Measurements from ENCODE around the gene DISP3.

DNA sequence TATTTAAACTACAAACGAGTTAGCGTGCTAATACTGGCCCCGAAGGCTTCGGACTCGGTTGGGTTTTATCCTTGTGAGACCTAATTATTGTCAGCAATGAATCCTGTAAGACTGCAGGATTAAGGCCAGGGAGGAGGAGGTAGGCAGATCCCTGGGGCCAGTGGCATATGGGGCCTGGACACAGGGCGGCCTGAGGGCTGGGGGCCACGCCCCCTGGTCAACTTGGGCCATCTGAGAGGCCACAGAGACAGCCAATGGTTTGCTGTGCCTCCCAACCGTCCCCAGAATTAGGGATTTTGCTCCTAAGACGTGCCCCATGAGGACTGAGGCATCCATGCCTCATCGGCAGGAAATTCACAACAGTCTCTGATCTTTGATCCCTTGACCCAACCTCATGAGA is 31.1 kb upstream of the DISP3 start:
- TF ChIP-seq, protein P1, sequence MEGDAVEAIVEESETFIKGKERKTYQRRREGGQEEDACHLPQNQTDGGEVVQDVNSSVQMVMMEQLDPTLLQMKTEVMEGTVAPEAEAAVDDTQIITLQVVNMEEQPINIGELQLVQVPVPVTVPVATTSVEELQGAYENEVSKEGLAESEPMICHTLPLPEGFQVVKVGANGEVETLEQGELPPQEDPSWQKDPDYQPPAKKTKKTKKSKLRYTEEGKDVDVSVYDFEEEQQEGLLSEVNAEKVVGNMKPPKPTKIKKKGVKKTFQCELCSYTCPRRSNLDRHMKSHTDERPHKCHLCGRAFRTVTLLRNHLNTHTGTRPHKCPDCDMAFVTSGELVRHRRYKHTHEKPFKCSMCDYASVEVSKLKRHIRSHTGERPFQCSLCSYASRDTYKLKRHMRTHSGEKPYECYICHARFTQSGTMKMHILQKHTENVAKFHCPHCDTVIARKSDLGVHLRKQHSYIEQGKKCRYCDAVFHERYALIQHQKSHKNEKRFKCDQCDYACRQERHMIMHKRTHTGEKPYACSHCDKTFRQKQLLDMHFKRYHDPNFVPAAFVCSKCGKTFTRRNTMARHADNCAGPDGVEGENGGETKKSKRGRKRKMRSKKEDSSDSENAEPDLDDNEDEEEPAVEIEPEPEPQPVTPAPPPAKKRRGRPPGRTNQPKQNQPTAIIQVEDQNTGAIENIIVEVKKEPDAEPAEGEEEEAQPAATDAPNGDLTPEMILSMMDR (conservative IDR thresholded peaks at IDR 0.05; ENCODE audit: low read depth, low read length) = no peak
- TF ChIP-seq CHD1 (IDR thresholded peaks at IDR 0.05; ENCODE audit: low read depth, low read length) (no peak), MXI1 (IDR thresholded peaks at IDR 0.05; ENCODE audit: borderline replicate concordance, low read depth, low read length) (no peak), SMC3 (IDR thresholded peaks at IDR 0.05; ENCODE audit: low read depth, low read length) (no peak)
- TF ChIP-seq, protein P2, sequence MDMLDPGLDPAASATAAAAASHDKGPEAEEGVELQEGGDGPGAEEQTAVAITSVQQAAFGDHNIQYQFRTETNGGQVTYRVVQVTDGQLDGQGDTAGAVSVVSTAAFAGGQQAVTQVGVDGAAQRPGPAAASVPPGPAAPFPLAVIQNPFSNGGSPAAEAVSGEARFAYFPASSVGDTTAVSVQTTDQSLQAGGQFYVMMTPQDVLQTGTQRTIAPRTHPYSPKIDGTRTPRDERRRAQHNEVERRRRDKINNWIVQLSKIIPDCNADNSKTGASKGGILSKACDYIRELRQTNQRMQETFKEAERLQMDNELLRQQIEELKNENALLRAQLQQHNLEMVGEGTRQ (IDR thresholded peaks at IDR 0.05; ENCODE audit: low read depth, low read length) = no peak

All from IMR-90 (cell line).